Vagina (tissue), 2 donors: Measurements from ENCODE around the gene C5orf52.
"Not testable (repeated sequence)": the region's sequence is repeated elsewhere in the genome, so short reads cannot be mapped to it uniquely, and the experiment has no call there.

Source experiments
- CTCF ChIP-seq, 3 experiments: fragments of 450-650 bp in 2 of 3; fragments of 200-600 bp in 1 of 3; sonication (generic) in 1 of 3; IDR thresholded peaks; one replicate each; pipeline ENCODE4 v1.5.1; 2017 to 2019; ENCODE audit warnings: antibody characterized with exemption in 3 of 3, mild to moderate bottlenecking in 2 of 3, moderate library complexity in 2 of 3
- POLR2A ChIP-seq, 2 donors: fragments of 450-650 bp; IDR thresholded peaks; one replicate each; pipeline ENCODE4 v1.6.1; 2017; ENCODE audit warnings: antibody characterized with exemption in 2 of 2, mild to moderate bottlenecking in 2 of 2, moderate library complexity in 2 of 2
- POLR2AphosphoS5 ChIP-seq, 2 donors: sonication (generic); formaldehyde crosslinking; IDR thresholded peaks; one replicate each; pipeline ENCODE4 v1.9.0; 2017; ENCODE audit warnings: antibody characterized with exemption in 2 of 2, mild to moderate bottlenecking in 2 of 2, low read depth in 1 of 2; ENCODE audit not compliant: insufficient read depth in 1 of 2

DNA sequence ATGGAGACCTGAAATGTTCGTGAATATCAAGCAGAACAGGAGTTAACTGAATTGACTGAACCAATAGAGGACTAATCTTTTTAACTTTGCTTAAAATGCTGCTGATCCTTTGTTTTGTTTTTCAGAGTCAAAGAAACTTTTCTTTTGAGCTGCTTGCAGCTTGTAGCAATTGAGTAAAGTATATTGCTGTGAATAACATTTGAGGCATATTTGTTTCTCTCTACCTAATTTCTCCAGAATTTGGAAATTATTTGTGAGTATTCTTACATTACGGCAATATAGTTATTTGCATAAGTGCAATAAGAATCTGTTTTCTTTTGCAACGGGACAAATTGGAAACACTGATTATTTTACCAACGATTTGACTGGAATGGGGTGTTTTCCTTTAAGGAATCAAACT, 27.3 kb downstream of the C5orf52 start:
- TF ChIP-seq CTCF (IDR thresholded peaks at IDR 0.05); POLR2AphosphoS5 (IDR thresholded peaks at IDR 0.05; ENCODE audit: insufficient read depth in 1 of 2, low read depth in 1 of 2); POLR2A (IDR thresholded peaks at IDR 0.05): not testable (repeated sequence)
